Hematopoietic multipotent progenitor cell treated with erythropoietin and hydrocortisone succinate and interleukin-3 and kit ligand, for 4 days (in vitro differentiated cells): ENCODE data around the gene AKR1C8.
"Not testable (repeated sequence)": the region's sequence is repeated elsewhere in the genome, so short reads cannot be mapped to it uniquely, and the experiment has no call there.

Experiments used
- DNase-seq: peaks from one replicate; pipeline ENCODE4 v3.0.0-alpha.2; 2015

Gene AKR1C8

GRCh38 chr10:5184987-5185775, at the start of gene AKR1C8:
AKR1C8 (minus strand) TSS chr10:5185150; CDS start chr10:5185104, 46 bp downstream.
- DNase-seq = no peak

- peak; percentile 89 for DNase-seq
Observed at GRCh38 chr10:5234106-5234860, 49.3 kb upstream of the AKR1C8 start.

- no peak for DNase-seq
Observed at GRCh38 chr10:5233324-5233723, 48.4 kb upstream of the AKR1C8 start.

- no peak for DNase-seq
Observed at GRCh38 chr10:5229019-5229418, 44.1 kb upstream of the AKR1C8 start.

- not testable (repeated sequence) for DNase-seq
Observed at GRCh38 chr10:5222942-5223341, 38.0 kb upstream of the AKR1C8 start.

- no peak for DNase-seq
Observed at GRCh38 chr10:5219262-5219661, 34.3 kb upstream of the AKR1C8 start.

- no peak for DNase-seq
Observed at GRCh38 chr10:5216801-5217200, 31.9 kb upstream of the AKR1C8 start.

- no peak for DNase-seq
Observed at GRCh38 chr10:5211696-5212536, 27.0 kb upstream of the AKR1C8 start.

GRCh38 chr10:5210261-5210660, 25.3 kb upstream of the AKR1C8 start:
- DNase-seq = peak; percentile 24

- DNase-seq = not testable (repeated sequence)
Observed at GRCh38 chr10:5209776-5210175, 24.8 kb upstream of the AKR1C8 start.

GRCh38 chr10:5206799-5207198, 21.8 kb upstream of the AKR1C8 start:
- peak; percentile 43 for DNase-seq

- no peak for DNase-seq
Observed at GRCh38 chr10:5199398-5199797, 14.4 kb upstream of the AKR1C8 start.

GRCh38 chr10:5198386-5198785, 13.4 kb upstream of the AKR1C8 start:
- DNase-seq = no peak

- DNase-seq = no peak
Observed at GRCh38 chr10:5196702-5197113, 11.8 kb upstream of the AKR1C8 start, which contains the start of gene AKR1C4. AKR1C4 (plus strand) TSS chr10:5196837; CDS start chr10:5196868, 31 bp downstream.

- no peak for DNase-seq
Observed at GRCh38 chr10:5195727-5196374, 10.9 kb upstream of the AKR1C8 start.

- no peak for DNase-seq
Observed at GRCh38 chr10:5194431-5194830, 9.5 kb upstream of the AKR1C8 start.

- DNase-seq = no peak
Observed at GRCh38 chr10:5188358-5188757, 3.4 kb upstream of the AKR1C8 start.

- DNase-seq = no peak
Observed at GRCh38 chr10:5187867-5188266, 2.9 kb upstream of the AKR1C8 start.

GRCh38 chr10:5183923-5184322, 1.0 kb downstream of the AKR1C8 start:
- no peak for DNase-seq

GRCh38 chr10:5180503-5180902, 4.4 kb downstream of the AKR1C8 start:
- DNase-seq = not testable (repeated sequence)

- not testable (repeated sequence) for DNase-seq
Observed at GRCh38 chr10:5175581-5175980, 9.4 kb downstream of the AKR1C8 start.

GRCh38 chr10:5168897-5169420, 16.0 kb downstream of the AKR1C8 start:
- DNase-seq = no peak
